Right lobe of liver (tissue), 6 donors: Measurements from ENCODE around the gene PLXNA4. TPM values are rescaled to one million over a fixed set of nuclear protein-coding genes. Genes with fewer than 3 reads are reported as not detected.

ENCODE experiments used
- ATAC-seq, 4 donors: fragments of 200-7000 bp; cut with Tn5 transposase; one replicate each; pipeline ENCODE4 v1.9.1; 2020; ENCODE audit warnings: mild to moderate bottlenecking in 4 of 4, moderate library complexity in 4 of 4
- DNase-seq, 3 donors: peaks; one replicate each; pipeline ENCODE4 v3.0.0-alpha.2; 2020
- H3K27ac ChIP-seq, 3 donors: fragments of 200-600 bp; one replicate each; pipeline ENCODE4 v1.8.0; 2022
- H3K27me3 ChIP-seq, 2 donors: fragments of 200-600 bp; one replicate each; pipeline ENCODE4 v1.8.0; 2022
- H3K36me3 ChIP-seq, 4 donors: fragments of 200-600 bp; sonication (generic) in 1 of 4; one replicate each; pipeline versions ENCODE4 v1.5.1 to v1.8.0; 2017 to 2022; ENCODE audit warnings: control low read depth in 1 of 4
- H3K4me1 ChIP-seq, 4 donors: fragments of 200-600 bp; sonication (generic) in 1 of 4; one replicate each; pipeline versions ENCODE4 v1.5.1 to v1.8.0; 2017 to 2022; ENCODE audit warnings: control low read depth in 1 of 4
- H3K4me3 ChIP-seq, 3 donors: fragments of 200-600 bp; one replicate each; pipeline ENCODE4 v1.8.0; 2022
- H3K9me3 ChIP-seq, 4 donors: fragments of 200-600 bp; sonication (generic) in 1 of 4; one replicate each; pipeline versions ENCODE4 v1.5.1 to v1.8.0; 2017 to 2022; ENCODE audit warnings: control low read depth in 1 of 4
- CTCF ChIP-seq, 4 donors: fragments of 200-600 bp in 3 of 4; fragments of 450-650 bp in 1 of 4; IDR thresholded peaks; one replicate each; pipeline versions ENCODE4 v1.5.1 to v1.8.0; 2016 to 2022; ENCODE audit warnings: antibody characterized with exemption in 4 of 4, mild to moderate bottlenecking in 2 of 4
- POLR2A ChIP-seq: fragments of 450-650 bp; IDR thresholded peaks from one replicate; pipeline ENCODE4 v1.6.1; 2017; ENCODE audit warnings: antibody characterized with exemption, mild to moderate bottlenecking
- WGBS: methylation state at CpG from one replicate; pipeline ENCODE4 v1.1.6; 2018; ENCODE audit warnings: low coverage, low lambda C conversion rate; ENCODE audit not compliant: insufficient coverage; ENCODE audit errors: missing lambda C conversion rate; 5-methylcytosine and 5-hydroxymethylcytosine counted together
- intact Hi-C, 2 donors: fragments of 100-400 bp; cut with DNase I; formaldehyde crosslinking; loops; one replicate each; pipeline versions ENCODE4 v1.11.2 to v1.14.1; 2022
- total RNA-seq, 6 experiments: library from RNA; depleted of rRNA in 2 of 6; stranded (reverse); fragments of >200 nt in 2 of 6; fragmentation: NEBNext Ultra II Directional in 3 of 6; extraction: Animal tissue kit (Norgen Biotek cat#: 25700) in 3 of 6; gene quantifications; one replicate each; pipeline versions ENCODE4 v1.1.0 to v1.2.4, GENCODE V29; 2016 to 2023
- donor health status: DM: no; HTN: yes; CAD: no.
- donor health status: DM: no; HTN: no; CAD: no.
- donor health status: DM: no; HTN: no; CAD: no.
- donor health status: DM: no; HTN: yes; CAD: no.
- donor health status: DM: no; HTN: yes; CAD: no.

PLXNA4 gene
- total RNA-seq, 6 experiments from 2014 or later: 0.17 to 0.90 (median 0.30) TPM

DNA sequence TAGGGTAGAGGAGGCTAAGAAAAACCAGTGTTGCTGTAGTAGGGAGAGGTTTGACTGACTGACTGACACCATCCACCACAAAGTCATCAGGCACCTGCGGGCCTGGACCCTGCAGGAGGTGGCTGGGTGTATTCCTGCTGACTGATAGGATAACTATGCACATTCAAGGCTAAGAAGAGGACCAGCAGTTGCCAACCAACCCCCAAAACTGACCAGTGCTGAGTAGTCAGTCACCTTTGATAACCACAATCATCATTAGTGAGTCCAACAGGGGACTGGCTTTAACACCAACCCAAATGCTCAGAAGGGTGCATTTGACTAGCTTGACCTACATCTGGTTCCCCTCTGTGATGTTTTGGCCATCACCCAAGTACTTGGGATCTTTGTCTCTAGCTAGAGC is 30.5 kb downstream of the PLXNA4 start:
- intact Hi-C loops: no loop called here
- no peaks in the 10 kb centered on the region for H3K9me3 ChIP-seq
- no peak overlapping the region for H3K4me3 ChIP-seq
- ATAC-seq: no peak
- no peaks in the 10 kb centered on the region for H3K36me3 ChIP-seq
- TF ChIP-seq POLR2A: no peak
- no peak for TF ChIP-seq CTCF (IDR thresholded peaks at IDR 0.05)
- no peaks in the 10 kb centered on the region for H3K27me3 ChIP-seq
- DNase-seq: no peak
- no peak overlapping the region for H3K27ac ChIP-seq
- H3K4me1 ChIP-seq: no peaks in the 10 kb centered on the region
- WGBS: no CpG with 5 or more reads among the region's 1 CpG

DNA sequence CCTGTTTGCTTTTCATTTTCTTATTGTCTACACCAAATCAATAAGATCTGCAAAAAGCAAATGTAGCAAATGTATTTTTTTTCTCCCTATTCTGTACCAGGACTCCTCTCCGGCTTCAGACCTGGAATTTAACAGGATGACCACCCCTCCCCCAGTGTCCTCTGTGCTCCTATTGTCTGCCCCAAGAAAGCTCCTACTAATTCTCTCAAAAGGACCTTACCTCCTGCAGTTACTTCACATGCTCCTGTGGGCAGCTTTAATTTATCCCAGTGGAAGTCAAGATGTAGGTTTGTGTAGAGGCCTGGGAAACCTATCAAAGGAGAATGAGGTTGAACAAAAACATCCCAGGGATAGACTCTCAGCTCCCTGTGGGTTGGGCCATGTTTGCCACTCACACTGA is 31.3 kb downstream of the PLXNA4 start:
- Histone ChIP-seq H3K36me3 (no peaks in the 10 kb centered on the region), H3K4me3 (no peak overlapping the region), H3K4me1 (no peaks in the 10 kb centered on the region), H3K9me3 (no peaks in the 10 kb centered on the region), H3K27me3 (no peaks in the 10 kb centered on the region), H3K27ac (no peak overlapping the region)
- WGBS: 75% methylated on average over 1 of the region's 1 CpG
- DNase-seq: no peak
- ATAC-seq: no peak
- intact Hi-C loops: no loop called here
- TF ChIP-seq CTCF (IDR thresholded peaks at IDR 0.05) (no peak), POLR2A (no peak)

DNA sequence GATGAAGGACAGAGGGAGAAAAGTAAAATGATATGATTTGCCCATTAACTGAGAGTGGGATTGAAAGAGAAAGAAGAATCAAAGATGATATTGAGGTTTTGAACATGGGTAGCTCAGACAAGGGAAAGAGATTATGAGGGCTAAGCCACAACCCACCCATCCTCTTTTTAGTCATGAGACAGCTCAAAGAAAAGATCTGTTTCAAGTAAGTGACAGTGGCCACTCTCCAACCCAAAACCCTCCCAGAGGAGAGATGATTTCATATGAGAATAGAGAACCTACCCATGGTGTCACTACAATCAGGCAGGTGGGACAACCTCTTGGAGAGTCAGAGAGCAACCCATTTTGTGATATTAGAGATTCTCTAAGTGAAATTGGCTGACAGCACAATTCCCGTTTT is 32.2 kb downstream of the PLXNA4 start:
- H3K4me3 ChIP-seq: no peak overlapping the region
- TF ChIP-seq POLR2A (no peak), CTCF (IDR thresholded peaks at IDR 0.05) (no peak)
- H3K36me3 ChIP-seq: no peaks in the 10 kb centered on the region
- no peaks in the 10 kb centered on the region for H3K27me3 ChIP-seq
- H3K4me1 ChIP-seq: no peaks in the 10 kb centered on the region
- no peak overlapping the region for H3K27ac ChIP-seq
- DNase-seq (no peak), ATAC-seq (no peak)
- H3K9me3 ChIP-seq: no peaks in the 10 kb centered on the region
- intact Hi-C loops: no loop called here
- WGBS: no CpG with 5 or more reads among the region's 1 CpG

GRCh38 chr7:132542895-132543294 is 33.4 kb downstream of the PLXNA4 start:
- no peaks in the 10 kb centered on the region for H3K27me3 ChIP-seq
- TF ChIP-seq POLR2A (no peak), CTCF (IDR thresholded peaks at IDR 0.05) (no peak)
- DNase-seq (no peak), ATAC-seq (no peak)
- H3K9me3 ChIP-seq: no peaks in the 10 kb centered on the region
- 23% methylated on average over 1 of the region's 1 CpG for whole genome bisulfite sequencing
- H3K4me3 ChIP-seq: no peak overlapping the region
- H3K4me1 ChIP-seq: no peaks in the 10 kb centered on the region
- H3K27ac ChIP-seq: no peak overlapping the region
- intact Hi-C loops: no loop called here
- H3K36me3 ChIP-seq: no peaks in the 10 kb centered on the region

DNA sequence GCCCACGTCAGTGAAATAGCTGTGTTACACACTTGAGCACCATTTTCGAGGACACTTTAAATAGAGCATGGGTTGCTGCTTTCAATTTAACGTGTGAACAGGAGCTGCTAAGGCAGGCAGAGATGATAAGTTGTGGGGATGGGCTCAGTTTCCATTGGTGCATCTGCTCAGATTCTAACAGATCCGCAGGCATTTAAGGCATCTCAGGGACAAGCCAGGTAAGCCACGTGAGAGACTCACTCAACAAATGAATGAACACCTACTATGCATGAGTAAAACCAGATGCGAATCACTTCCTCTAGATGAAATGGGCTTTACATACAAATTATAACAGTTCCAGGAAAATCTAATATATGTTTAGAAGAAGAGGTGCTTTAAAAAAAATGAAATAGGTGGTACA is 34.6 kb downstream of the PLXNA4 start:
- no peak for TF ChIP-seq POLR2A
- no peak for TF ChIP-seq CTCF (IDR thresholded peaks at IDR 0.05)
- Histone ChIP-seq H3K9me3 (no peaks in the 10 kb centered on the region), H3K4me1 (no peaks in the 10 kb centered on the region), H3K27ac (no peak overlapping the region), H3K4me3 (no peak overlapping the region), H3K27me3 (no peaks in the 10 kb centered on the region), H3K36me3 (no peaks in the 10 kb centered on the region)
- 43% methylated on average over 6 of the region's 6 CpGs for WGBS
- intact Hi-C loops: no loop called here
- DNase-seq (no peak), ATAC-seq (no peak)
